ENCODE measurements around the gene TMEM18. TPM values are rescaled to one million over a fixed set of nuclear protein-coding genes. Genes with fewer than 3 reads are reported as not detected.

Gene TMEM18
- total and polyA plus RNA-seq, 9 of the 15 experiments (the other 6 are each of a cell fraction or from before 2014, with no cell fraction given), result 12.8 to 55.9 (median 21.8) TPM

- DNase-seq (ENCODE audit: extremely low read depth in 1 of 4, low spot score in 3 of 4) (no peak), ATAC-seq (no peak), FAIRE-seq (no peak)
- Histone ChIP-seq H2AFZ (ENCODE audit: low read depth, low read length) (no peak overlapping the region), H3K9ac (ENCODE audit: insufficient read depth in 1 of 2, low read depth in 2 of 2, low read length in 2 of 2) (no peak overlapping the region), H3K27me3 (ENCODE audit: control insufficient read depth in 2 of 2, insufficient read depth in 2 of 2, low read length in 2 of 2) (peaks cover 53 to 76% of the 10 kb centered on the region in 2 experiments), H3K4me2 (ENCODE audit: insufficient read depth, low read length) (no peak overlapping the region), H3K27ac (ENCODE audit: extremely low read depth, low read depth, low read length) (no peak overlapping the region), H3K79me2 (ENCODE audit: control insufficient read depth, insufficient read depth, low read length) (no peaks in the 10 kb centered on the region), H4K20me1 (replicated peaks; ENCODE audit: control insufficient read depth, insufficient read depth, low read length) (peaks cover 9% of the 10 kb centered on the region), H3K36me3 (ENCODE audit: control insufficient read depth, insufficient read depth, low read length) (no peaks in the 10 kb centered on the region), H3K4me3 (no peak overlapping the region), H3K4me1 (replicated peaks in 1 of 2; ENCODE audit: control insufficient read depth in 2 of 2, insufficient read depth in 2 of 2, low read length in 2 of 2) (peaks cover 0 to 4% of the 10 kb centered on the region in 2 experiments; a peak in 1 of 5 replicates), H3K9me3 (replicated peaks; ENCODE audit: control insufficient read depth, insufficient read depth, low read depth, low read length) (no peaks in the 10 kb centered on the region), H3K9me1 (ENCODE audit: control insufficient read depth, insufficient read depth, low read length) (no peaks in the 10 kb centered on the region)
- POLR2A ChIA-PET, result no interaction called here
- CTCF ChIA-PET (ENCODE audit: low intra/inter-chr PET ratio), result no interaction called here
- intact Hi-C loops (cut with micrococcal nuclease) (no loop called here), in situ Hi-C loops (cut with MboI) (no loop called here)
- no TSS peak for BruUV-seq (replicated peaks)
- WGBS (ENCODE audit: insufficient coverage, low coverage, missing lambda C conversion rate), result 0% methylated on average over 16 of the region's 16 CpGs
- TF ChIP-seq RFX5 (IDR thresholded peaks at IDR 0.05; ENCODE audit: low read depth, low read length), result no peak
- no peak for TF ChIP-seq SP2 (IDR thresholded peaks at IDR 0.05; ENCODE audit: extremely low read depth, low read depth, low read length, poor library complexity, severe bottlenecking)
- no peak for TF ChIP-seq FOXM1 (IDR thresholded peaks at IDR 0.05; ENCODE audit: low read depth)
- no peak for TF ChIP-seq FOXM1 (CRISPR knock-in tag; IDR thresholded peaks at IDR 0.05; ENCODE audit: low read depth)
- TF ChIP-seq ZZZ3 (IDR thresholded peaks at IDR 0.05), result no peak
- no peak for TF ChIP-seq NFATC3 (IDR thresholded peaks at IDR 0.05)
- no peak for TF ChIP-seq ZNF639 (CRISPR knock-in tag; conservative IDR thresholded peaks at IDR 0.05 in 1 of 2, IDR thresholded peaks at IDR 0.05 in 1 of 2)
- no peak for TF ChIP-seq ZBTB1 (CRISPR knock-in tag; IDR thresholded peaks at IDR 0.05; ENCODE audit: borderline replicate concordance, low read depth)
- TF ChIP-seq YY1 (IDR thresholded peaks at IDR 0.05; ENCODE audit: borderline replicate concordance in 1 of 3, control insufficient read depth in 1 of 3, extremely low read depth in 1 of 3, insufficient read depth in 3 of 3, insufficient read length in 1 of 3, insufficient replicate concordance in 2 of 3, low read depth in 1 of 3, low read length in 2 of 3), result no peak
- TF ChIP-seq CCAR2 (IDR thresholded peaks at IDR 0.05; ENCODE audit: low read depth, low read length), result no peak
- no peak for TF ChIP-seq TCF7 (IDR thresholded peaks at IDR 0.05; ENCODE audit: borderline replicate concordance)
- no peak for TF ChIP-seq HNRNPLL (IDR thresholded peaks at IDR 0.05; ENCODE audit: low read depth, low read length, poor library complexity, severe bottlenecking)
- no peak for TF ChIP-seq ZMIZ1 (IDR thresholded peaks at IDR 0.05; ENCODE audit: low read depth in 2 of 2, low read length in 2 of 2)
- TF ChIP-seq ZNF408 (CRISPR knock-in tag; IDR thresholded peaks at IDR 0.05; ENCODE audit: low read depth), result no peak
- TF ChIP-seq ARID3A (IDR thresholded peaks at IDR 0.05; ENCODE audit: borderline replicate concordance, low read depth, low read length), result no peak
These were observed 29.4 kb downstream of the TMEM18 start for GRCh38 chr2:647691-648231.

Data from K562 (cell line).